SU-DHL-6 (cell line): ENCODE measurements around the gene ADA.

Experiments
- CTCF ChIP-seq: fragments of 200-600 bp; sonication (generic); IDR thresholded peaks from one replicate; pipeline ENCODE4 v1.5.1; 2017; ENCODE audit warnings: antibody characterized with exemption, mild to moderate bottlenecking, low read length, moderate library complexity; ENCODE audit not compliant: insufficient read depth, poor library complexity, severe bottlenecking
- EZH2phosphoT487 ChIP-seq: fragments of 200-600 bp; sonication (generic), shearing (Covaris generic); conservative IDR thresholded peaks from 2 replicates; pipeline ENCODE4 v1.6.1; 2018; ENCODE audit warnings: mild to moderate bottlenecking, antibody characterized with exemption, low read length, moderate library complexity, mixed read lengths

GRCh38 chr20:44653546-44653945, 2.0 kb upstream of the ADA start:
- TF ChIP-seq CTCF, result no peak
- TF ChIP-seq EZH2phosphoT487, result no peak
